ENCODE results near the gene STK38L.

DNA sequence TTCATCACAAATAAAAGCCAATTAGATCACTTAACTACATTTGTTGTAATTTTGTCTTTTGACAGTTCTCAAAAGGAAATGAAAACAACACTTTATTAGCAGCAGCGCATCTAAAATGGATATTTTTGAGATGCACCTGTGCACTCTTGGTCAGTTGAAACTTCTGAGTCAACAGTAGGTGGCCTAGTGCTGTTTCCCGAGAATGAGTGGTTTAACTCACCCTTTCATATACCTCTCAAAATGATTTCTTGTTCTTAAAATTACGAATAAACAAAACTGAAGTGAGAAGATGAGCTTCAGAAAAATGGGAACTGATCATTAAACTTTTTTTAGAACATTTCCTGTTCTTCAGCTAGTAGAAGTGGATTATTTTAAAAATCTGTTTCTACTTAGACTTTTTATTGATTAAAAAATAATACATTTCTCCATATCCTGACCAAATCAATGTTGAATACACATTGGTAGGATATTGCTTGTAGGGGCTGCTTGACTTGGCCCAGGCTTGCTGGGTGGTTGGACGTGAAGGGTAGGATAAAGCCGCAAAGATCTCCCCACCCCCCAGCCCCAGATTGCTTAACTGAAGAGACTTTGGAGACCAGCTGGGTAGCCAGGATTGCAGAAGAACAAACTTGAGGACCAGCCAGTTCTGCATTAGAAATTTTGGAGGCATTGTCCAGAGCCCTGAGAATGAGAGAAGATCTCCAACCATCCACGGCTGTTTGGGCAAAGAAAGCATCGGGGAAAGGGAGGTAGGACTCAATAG, 22.3 kb upstream of the STK38L start:
- TF ChIP-seq NFE2L2 (IDR thresholded peaks at IDR 0.05; ENCODE audit: low read depth, low read length) (no peak), POLR2A (IDR thresholded peaks at IDR 0.05; ENCODE audit: low read depth, low read length) (no peak), MAZ (IDR thresholded peaks at IDR 0.05; ENCODE audit: borderline replicate concordance, low read depth, low read length) (no peak)
- TF ChIP-seq, protein P1, sequence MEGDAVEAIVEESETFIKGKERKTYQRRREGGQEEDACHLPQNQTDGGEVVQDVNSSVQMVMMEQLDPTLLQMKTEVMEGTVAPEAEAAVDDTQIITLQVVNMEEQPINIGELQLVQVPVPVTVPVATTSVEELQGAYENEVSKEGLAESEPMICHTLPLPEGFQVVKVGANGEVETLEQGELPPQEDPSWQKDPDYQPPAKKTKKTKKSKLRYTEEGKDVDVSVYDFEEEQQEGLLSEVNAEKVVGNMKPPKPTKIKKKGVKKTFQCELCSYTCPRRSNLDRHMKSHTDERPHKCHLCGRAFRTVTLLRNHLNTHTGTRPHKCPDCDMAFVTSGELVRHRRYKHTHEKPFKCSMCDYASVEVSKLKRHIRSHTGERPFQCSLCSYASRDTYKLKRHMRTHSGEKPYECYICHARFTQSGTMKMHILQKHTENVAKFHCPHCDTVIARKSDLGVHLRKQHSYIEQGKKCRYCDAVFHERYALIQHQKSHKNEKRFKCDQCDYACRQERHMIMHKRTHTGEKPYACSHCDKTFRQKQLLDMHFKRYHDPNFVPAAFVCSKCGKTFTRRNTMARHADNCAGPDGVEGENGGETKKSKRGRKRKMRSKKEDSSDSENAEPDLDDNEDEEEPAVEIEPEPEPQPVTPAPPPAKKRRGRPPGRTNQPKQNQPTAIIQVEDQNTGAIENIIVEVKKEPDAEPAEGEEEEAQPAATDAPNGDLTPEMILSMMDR (conservative IDR thresholded peaks at IDR 0.05; ENCODE audit: low read depth, low read length), result no peak
- TF ChIP-seq, protein P2, sequence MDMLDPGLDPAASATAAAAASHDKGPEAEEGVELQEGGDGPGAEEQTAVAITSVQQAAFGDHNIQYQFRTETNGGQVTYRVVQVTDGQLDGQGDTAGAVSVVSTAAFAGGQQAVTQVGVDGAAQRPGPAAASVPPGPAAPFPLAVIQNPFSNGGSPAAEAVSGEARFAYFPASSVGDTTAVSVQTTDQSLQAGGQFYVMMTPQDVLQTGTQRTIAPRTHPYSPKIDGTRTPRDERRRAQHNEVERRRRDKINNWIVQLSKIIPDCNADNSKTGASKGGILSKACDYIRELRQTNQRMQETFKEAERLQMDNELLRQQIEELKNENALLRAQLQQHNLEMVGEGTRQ (IDR thresholded peaks at IDR 0.05; ENCODE audit: low read depth, low read length), result no peak

All from IMR-90 (cell line).